H1 (cell line): ENCODE measurements around the gene DCBLD2. TPM values are rescaled to one million over a fixed set of nuclear protein-coding genes. Genes with fewer than 3 reads are reported as not detected.

Experiments used
- GABPA ChIP-seq: IDR thresholded peaks from 2 replicates; pipeline ENCODE4 v1.6.1; 2011; ENCODE audit warnings: mild to moderate bottlenecking, low read length, moderate library complexity, borderline replicate concordance; ENCODE audit not compliant: insufficient read depth
- ZNF274 ChIP-seq: IDR thresholded peaks from 2 replicates; pipeline ENCODE4 v1.7.0; 2012; ENCODE audit warnings: low read length, borderline replicate concordance; ENCODE audit errors: extremely low read depth
- polyA plus RNA-seq, 7 experiments: library from polyadenylated mRNA; depleted of rRNA in 3 of 7; stranded (reverse) in 5 of 7; unstranded in 2 of 7; fragments of >200 nt in 5 of 7; fragments of 200-250 nt in 2 of 7; gene quantifications; 1 replicate in 5 of 7; 2 replicates in 1 of 7; 4 replicates in 1 of 7; pipeline versions ENCODE4 v1.2.1 to v1.2.3, GENCODE V29; 2011 to 2013; ENCODE audit warnings: missing spikeins in 2 of 7, mixed read lengths in 2 of 7
- total RNA-seq: library from RNA; stranded (reverse); fragmentation: NEBNext Ultra II Directional; extraction: Animal tissue kit (Norgen Biotek cat#: 25700); gene quantifications from 2 replicates; pipeline ENCODE4 v1.2.1, GENCODE V29; 2021

DCBLD2 gene
- total and polyA plus RNA-seq, 2 of the 8 experiments (the other 6 are each of a cell fraction or from before 2014, with no cell fraction given): 19.6 to 63.8 TPM

DNA sequence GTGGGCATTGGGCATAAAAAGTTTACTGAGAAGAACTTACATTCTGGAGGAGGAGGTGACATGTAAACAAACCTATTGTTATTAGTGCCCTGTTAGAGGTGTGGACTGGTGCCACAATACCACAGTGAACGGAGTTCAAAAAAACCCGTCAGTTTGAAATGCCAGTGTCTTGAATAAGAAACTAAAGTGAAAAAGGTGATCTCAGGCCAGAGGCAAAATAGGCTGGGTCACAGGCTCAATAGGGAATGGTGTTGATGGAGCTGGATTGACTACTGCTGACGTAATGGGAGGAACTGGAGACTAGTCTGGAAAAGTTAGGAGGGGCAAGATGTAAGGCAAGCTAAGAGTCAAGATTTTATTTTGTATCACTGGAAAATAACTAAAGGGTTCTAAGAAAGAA, 1.6 kb upstream of the DCBLD2 start (continued):
- TF ChIP-seq ZNF274: no peak
- TF ChIP-seq GABPA: no peak
